GM08714 (cell line): ENCODE measurements around the gene SCLY.

ENCODE experiments used
- H3K4me3 ChIP-seq: fragments of 200-500 bp; sonication (Bioruptor generic); 2 replicates; pipeline ENCODE4 v1.5.1; 2014; ENCODE audit warnings: mild to moderate bottlenecking, low read length, inconsistent platforms
- ZNF274 ChIP-seq: IDR thresholded peaks from 2 replicates; pipeline ENCODE4 v1.6.1; 2012; ENCODE audit warnings: mild to moderate bottlenecking, low read depth, low read length

The SCLY gene

GRCh38 chr2:238096311-238097011 is 35.7 kb downstream of the SCLY start:
- no peak overlapping the region for H3K4me3 ChIP-seq
- no peak for TF ChIP-seq ZNF274

DNA sequence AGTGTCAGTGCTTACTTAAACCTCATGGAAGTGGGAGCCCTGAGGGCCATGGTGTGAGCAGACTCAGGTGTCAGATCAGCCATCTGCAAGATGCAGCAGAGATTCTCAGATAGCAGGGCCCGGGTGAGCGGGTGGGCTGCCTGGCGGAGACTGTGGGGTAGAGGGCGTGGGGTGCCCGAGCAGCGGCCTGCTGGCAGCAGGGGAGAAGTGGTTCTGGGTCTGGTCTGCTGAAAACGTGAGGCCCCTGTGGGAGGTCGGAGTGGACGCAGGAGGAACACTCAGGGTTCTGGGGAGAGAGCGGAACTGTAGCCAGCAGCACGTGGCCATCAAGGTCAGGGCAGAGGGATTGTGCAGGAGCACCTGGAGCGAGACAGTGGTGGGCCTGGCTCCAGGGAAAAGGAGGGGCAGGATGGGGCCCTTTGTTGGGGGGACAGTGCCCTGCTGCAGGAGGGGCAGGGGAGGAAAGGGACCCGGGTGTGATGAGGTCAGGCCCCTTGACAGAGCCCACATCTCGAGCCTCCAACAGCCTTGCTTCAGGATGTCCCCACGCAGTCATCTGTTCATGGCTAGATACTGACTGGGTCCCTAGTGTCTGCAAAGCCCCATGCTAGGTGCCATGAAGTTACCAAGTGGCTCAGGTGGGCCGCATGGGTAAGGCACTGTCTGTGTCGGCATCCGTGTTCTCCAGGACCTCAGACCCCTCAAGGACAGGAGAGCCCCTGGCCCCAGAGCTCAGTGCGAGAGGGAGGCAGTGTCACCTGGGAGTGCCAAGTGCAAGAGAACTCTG is 36.6 kb downstream of the SCLY start:
- TF ChIP-seq ZNF274, result no peak
- no peak overlapping the region for H3K4me3 ChIP-seq

- TF ChIP-seq ZNF274, result no peak
Measured at GRCh38 chr2:238097988-238098871, 37.4 kb downstream of the SCLY start.

DNA sequence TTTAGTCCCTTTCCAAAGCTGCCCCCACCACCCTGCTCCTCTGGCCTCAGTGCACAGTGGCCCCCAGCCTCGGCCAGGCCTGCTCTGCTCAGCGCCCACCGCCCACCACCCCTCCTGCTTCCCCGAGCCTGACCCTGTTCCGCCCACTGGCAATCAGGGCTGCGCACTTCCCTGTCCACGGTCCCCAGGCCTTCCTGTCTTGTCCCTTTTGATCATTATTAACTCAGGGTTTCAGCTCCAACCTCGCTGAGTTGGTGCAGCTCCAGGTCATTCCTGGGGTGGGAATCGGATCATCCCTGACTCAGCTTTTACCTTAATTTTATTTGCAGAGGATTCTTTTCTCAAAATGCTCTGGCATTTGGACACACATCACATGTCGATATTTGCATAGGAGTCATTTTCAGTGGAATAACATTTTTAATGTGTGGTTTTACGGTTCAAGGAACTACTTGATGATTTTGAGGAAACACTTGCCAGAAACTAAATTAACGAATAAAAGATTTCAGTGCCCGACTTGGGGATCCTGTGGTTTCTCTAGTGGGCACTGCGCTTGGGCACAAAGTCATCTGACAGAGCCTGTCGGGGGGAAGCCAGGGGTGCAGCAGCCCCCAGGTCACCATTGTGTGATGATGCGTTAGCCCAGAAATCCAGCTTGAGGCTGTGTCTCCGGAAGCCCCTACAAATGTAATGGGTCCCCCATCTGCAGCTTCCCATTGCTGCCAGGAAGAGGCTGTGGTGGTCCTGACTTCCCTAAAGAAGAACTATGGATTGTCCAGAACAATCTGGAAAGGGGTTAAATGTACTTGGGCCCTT is 38.3 kb downstream of the SCLY start:
- H3K4me3 ChIP-seq, result no peak overlapping the region
- no peak for TF ChIP-seq ZNF274

More at GRCh38 chr2:238097988-238098871, 37.4 kb downstream of the SCLY start:
- H3K4me3 ChIP-seq, result no peak overlapping the region

DNA sequence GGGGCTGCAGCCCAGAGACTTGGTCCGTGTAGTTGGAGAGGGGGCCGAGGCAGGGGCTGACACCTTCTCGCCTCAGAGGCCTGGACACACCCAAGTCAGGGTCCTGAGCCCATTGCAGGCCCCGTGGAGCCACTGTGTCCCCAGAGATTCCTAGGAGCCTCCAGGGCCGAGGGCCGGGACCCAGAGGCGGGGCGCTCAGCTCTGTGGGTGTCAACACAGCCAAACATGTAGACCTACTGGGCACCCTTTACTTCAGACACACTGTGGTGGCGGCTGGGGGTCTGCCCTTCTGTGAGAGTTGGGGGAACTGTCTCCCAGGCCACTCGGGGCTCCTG is 38.9 kb downstream of the SCLY start:
- no peak for TF ChIP-seq ZNF274
- H3K4me3 ChIP-seq, result no peak overlapping the region

- no peak for TF ChIP-seq ZNF274
- H3K4me3 ChIP-seq, result no peak within 1 kb of the TSS
Measured at GRCh38 chr2:238100049-238100820, 39.4 kb downstream of the SCLY start, which contains the start of gene ESPNL. Gene ESPNL (plus strand): TSS chr2:238100340. CDS start chr2:238100420, 80 bp downstream.

DNA sequence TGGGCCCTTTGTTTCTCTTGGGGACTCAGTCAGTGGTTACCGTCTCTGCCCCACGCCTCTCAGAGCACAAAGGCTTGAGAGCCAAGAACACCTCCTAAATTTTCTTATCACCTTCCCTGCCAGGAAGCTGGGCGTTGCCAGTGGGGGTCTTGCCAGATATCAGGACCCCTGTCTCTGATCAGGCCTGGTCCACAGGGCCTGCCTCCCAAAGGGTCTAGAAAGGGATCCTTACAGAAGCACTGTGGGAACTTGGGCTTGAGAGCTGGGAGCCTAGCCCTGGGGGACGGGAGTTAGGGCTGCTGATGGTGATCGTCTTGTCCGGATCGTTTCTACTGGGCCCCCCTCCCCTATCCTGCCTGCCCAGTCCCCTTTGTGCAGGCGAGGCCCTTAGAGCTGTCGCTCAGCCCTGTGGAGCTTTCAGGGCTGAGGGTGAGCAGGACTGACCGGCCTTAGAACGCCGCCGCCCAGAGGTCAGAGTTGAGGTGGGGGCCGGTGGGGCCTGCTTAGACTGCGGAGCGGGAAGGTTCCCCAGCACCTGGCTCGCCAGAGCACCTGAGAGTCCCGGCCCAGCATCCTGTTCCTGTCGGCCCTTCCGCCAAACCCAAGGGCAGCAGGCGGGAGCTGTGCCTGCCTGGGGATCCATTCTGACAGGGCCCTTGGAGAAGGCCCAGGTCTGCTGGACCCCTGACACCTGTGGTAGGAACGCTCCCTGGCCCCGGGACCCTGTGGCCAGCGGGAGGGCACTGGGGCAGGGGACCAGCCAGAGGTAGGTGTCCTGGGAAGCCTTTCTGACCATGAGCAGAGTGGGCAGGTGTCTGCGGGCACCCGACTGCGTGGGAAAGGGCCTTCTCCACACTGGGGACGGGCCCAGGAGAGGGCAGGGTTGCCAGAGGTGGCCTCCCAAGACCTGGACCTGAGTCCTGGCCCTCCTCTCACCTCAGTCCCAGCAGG is 40.3 kb downstream of the SCLY start:
- no peak overlapping the region for H3K4me3 ChIP-seq
- TF ChIP-seq ZNF274, result no peak

DNA sequence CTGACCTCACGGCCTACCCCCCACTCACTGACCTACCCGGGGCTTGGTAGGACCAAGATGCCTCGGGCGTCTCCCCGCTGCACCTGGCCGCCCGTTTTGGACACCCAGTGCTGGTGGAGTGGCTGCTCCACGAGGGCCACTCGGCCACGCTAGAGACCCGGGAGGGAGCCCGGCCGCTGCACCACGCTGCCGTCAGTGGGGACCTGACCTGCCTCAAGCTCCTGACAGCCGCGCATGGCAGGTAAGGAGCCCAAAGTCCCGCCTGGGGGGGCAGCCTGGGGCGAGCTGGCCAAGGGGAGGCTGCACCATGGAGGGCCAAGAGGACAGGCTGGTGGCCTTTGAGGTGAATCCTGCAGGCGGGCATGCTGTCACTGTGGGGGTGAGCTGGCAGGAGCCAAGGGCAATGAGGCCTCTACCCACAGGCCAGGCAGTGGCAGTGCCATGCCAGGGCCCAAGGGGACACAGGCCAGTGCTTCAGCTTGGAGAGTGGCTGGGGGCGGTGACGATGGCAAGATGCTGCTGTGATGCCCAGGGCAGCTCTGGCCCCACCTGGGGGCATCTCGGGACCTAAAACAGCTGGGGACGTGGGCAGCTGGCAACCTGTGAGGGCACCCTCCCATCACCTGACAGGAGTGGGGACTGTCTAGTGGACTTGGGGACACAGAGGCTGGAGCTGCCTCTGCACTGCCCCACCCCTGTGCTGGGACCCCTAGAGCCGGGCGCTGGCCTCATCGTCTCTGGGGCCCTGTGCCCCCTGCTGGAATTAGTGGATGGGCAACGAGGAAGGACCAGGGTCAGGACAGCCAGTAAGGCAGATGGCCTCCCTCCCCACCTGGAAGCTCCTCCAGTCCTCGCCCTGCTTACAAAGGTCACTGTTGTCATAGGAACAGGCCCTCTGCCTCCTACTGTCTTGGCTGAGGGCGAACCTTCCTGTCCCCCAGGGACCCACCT is 41.4 kb downstream of the SCLY start:
- H3K4me3 ChIP-seq, result no peak overlapping the region
- TF ChIP-seq ZNF274, result no peak

- no peak overlapping the region for H3K4me3 ChIP-seq
- no peak for TF ChIP-seq ZNF274
Measured at GRCh38 chr2:238102865-238103264, 42.1 kb downstream of the SCLY start.

DNA sequence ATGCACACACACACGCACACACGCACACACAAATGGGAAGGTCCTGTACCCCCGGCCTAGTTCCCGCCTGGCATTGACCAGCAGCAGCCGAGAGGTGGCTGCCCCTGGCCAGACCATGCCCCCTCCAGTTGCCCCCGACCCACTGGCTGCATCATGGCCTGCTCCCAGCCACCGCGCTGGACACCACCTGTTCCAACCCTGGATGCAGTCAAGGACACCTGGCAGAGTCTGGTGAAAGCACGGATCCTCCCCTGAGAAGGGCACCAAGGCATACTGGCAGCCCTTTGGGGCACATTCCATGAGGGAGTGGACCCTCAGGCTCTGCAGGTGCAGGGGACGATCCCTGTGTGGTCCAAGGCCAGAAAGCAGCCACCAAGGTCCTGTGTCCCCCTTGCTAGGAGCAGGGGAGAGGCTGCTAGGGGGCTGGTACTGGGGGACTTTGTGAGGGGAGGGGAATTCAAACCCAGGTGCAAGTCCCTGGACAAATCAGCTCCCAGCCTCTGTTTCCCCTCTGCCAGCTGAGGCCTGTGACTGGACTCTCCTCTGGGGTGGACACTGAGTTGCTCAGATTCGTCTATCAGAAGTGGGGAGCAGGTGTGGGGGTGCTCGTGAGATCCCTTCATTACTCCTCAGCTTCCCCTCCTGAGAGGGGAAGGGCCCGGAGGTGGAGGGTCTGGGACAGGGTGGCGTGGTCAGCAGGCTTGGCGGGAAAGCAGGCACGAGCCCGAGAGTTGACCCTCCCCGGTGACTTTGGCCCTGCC is 42.8 kb downstream of the SCLY start:
- no peak overlapping the region for H3K4me3 ChIP-seq

DNA sequence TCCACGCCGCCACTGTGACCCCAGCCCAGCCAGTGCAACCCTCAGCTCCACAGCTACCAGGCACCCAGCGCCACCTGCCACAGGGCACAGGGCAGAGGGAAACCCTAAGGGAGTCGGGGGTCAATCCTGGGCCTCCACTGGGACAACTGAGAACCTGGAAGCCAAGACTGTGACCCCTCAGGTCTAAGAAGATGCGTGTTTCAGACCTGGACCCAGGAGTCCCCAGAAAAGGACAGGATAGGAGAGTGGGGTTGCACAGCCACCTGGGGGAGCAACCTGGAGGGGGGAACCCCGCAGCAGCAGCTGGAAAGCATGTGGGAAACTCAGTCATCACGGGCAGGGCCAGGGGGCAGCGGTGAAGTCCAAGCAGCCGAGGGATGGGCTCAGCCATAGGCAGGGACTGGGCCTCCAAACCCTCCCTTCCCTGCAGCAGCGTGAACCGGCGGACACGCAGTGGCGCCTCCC is 43.5 kb downstream of the SCLY start:
- TF ChIP-seq ZNF274, result no peak
- H3K4me3 ChIP-seq, result no peak overlapping the region

More for the DNA sequence above, 42.8 kb downstream of the SCLY start:
- no peak for TF ChIP-seq ZNF274
